ENCODE data around the gene UCN3.

The UCN3 gene, protein sequence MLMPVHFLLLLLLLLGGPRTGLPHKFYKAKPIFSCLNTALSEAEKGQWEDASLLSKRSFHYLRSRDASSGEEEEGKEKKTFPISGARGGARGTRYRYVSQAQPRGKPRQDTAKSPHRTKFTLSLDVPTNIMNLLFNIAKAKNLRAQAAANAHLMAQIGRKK

DNA sequence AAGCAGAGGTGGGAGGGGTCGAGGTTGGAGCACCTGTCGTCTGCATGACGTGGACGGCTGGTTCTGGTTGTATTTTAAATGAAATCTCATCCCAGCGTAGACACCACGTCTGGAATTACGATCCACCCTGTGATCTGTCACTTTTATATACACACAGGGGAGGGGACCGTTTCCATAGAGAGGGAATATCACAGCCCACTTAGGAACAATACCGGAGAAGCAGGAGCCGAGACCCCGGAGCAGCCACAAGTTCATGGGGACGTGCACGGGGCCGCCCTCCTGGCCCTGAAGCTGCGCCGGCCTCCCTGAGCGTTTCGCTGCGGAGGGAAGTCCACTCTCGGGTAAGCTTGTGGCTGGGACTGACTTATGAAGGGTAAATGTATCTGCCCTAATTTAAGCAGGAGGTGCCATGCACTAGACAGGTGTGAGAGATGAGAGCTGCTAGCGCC is at the start of gene UCN3:
TSS of gene UCN3 (plus strand) at position 77 of the 449 bp plus-strand sequence. CDS start 8,755 bp downstream, outside the sequence.
- DNase-seq (ENCODE audit: low read depth in 2 of 2) = no peak

DNA sequence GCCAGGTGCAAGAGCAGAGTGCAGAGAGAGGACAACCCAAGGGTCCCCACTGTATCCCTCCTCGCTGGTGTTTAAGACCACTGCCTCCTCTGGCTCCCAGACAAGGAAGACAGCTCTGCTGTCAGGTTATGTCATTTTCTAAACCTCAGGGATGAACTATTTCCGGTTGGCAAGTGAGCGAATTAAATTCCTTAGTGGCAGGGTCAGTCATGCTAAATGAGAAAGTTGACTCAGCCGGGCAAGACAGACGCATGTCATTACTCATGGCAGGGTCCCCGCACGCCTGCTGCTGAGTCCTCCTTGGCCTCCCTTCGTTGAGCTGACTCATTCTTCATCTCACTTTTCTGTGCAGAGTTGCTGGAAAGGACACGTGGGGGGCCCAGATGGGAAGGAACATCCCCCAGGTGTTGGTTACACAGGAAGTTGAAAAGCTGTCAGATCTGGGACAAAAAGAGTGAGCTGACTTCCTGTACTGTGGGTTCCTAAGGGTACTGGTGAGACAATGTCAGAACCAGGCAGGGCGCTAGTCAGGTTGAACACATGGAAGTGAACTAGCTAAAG is 47.1 kb upstream of the UCN3 start:
- peak; percentile 71 to 74 for DNase-seq (ENCODE audit: low read depth in 2 of 2)

DNA sequence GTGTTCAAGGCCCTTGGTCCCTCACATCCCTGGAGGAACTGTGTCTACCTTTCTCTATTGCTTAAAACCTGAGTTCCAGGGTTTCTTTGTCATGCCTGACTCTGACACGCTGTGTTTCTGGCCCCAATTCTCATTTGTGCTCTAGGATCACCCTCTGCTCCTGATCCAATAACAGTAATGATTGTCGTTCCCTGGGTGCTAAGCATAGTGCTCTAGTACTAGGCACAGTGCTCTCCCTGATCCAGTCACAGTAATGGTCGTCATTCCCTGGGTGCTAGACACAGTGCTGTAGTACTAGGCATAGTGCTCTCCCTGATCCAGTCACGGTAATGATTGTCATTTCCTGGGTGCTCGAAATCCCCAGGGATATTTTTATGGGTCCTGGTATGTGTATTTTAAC is 46.6 kb upstream of the UCN3 start:
- DNase-seq (ENCODE audit: low read depth in 2 of 2) = no peak

DNA sequence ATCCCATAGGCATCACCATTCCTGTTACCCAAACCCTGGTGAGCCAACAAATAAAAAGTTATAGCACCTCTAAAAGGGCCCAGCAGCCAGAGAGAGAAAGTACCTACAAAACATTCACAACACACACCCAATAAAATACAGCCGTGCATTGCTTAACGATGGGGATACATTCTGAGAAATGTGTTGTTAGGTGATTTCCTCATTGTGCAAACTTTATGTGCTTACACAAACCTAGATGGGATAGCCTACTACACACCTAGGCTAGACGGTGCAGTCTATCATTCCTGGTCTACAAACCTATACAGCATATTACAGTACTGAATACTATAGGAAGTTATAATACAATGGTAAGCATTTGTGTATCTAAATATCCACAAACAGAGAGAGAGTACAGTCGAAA is 44.9 kb upstream of the UCN3 start:
- DNase-seq (ENCODE audit: low read depth in 2 of 2) = no peak

DNA sequence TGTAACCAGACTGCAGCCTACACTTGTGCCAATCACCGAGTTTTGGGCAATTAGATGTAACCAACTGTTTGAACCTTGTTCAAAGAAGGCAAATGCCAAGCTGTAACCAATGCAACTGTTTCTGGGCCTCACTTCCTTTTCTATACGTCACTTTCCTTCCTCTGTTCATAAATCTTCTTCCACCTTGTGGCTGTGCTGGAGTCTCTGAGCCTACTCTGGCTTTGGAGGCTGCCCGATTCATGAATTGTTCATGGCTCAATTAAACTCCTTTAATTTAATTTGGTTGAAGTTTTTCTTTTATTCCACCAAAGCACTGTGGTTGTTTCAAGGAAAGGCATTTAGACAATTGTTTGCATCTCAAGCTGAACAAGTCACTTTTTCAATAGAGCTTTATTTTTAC is 43.5 kb upstream of the UCN3 start:
- no peak for DNase-seq (ENCODE audit: low read depth in 2 of 2)

DNA sequence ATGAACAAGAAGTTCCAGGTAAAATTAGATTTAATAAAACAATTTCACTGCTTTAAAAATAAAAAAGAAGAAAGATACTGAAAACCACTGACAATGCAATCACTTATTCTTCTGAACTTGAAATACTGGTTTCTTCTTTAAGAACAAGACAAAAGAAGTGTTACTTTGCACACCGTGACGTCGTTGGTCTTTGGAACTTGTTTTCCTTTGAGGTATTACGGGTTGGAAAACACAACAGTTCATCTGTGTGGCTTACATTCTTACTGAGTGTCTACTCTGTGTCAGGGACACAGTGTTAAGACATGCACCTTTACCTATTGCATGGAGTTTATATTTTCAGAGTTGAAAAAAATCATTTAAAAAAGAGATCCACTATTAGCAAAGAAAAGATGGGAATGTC is 41.3 kb upstream of the UCN3 start:
- DNase-seq (ENCODE audit: low read depth in 2 of 2) = no peak

DNA sequence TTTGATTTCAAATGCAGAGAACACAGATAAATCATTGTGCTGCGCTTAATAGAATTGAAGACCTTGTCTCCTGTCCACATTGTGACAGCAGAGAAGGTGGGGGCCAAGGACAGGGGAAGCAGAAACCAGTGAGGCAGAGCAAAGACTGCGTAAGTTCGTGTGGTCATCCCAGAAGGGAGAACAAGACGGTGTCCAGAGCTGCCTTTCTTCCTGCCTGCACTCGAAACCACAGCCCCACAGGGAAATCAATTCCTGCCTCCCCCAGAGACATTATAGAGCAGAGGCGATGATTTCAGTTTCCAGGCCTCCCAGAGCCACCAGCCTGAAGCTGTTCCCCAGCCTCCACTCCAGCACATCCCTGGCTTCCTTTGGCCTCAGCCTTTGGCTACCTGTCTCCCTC is 39.7 kb upstream of the UCN3 start:
- no peak for DNase-seq (ENCODE audit: low read depth in 2 of 2)

DNA sequence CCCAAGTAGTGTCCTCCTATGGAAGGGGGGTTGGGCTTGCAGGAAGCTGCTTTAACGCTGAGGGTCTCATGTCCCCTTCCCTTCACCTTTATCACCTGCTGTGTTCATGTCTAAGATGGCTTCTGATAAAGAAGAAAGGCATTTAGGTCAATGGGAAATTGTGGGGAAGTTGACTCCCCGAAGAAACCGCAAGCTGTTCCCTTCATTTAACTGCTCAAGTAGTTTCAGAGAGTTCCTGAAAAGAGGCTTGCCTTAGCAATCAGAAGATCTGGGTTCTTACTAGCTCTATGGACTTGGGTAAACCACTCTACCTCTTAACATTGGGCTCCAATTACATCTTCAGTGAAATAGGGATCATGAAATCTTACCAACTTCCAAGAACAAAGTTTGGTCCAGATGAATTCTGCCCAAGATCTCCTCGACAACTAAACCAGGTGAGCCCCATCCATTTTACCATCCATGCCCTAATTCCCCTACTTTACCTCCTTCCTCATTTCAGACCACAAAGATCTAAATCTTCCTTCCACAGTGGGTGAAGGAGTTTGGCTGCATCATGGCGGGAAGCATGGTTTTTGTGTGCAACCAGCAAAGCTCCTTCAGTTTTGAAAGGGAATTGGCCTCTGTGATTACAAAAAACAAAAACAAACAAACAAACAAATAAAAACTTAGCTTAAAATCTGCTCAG is 30.4 kb upstream of the UCN3 start:
- no peak for DNase-seq (ENCODE audit: low read depth in 2 of 2)

DNA sequence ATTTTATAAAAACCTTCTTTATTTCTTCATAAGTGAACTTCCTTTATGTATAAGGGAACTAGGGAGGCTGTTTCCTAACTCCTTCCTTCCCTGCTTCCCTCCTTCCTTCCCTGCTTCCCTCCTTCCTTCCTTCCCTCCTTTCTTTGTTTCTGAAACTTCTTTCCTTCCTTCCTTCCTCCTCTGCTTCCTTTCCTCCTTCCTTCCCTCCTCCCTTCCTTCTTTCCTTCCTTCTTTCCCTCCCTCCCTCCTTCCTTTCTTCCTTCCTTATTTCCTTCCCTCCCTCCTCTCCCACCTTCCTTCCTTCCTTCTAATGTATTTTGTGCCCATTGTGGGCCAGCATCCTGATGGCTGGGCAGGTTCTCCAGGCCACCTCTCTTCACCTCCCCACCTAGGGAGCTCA is 26.8 kb upstream of the UCN3 start:
- DNase-seq (ENCODE audit: low read depth in 2 of 2) = no peak

DNA sequence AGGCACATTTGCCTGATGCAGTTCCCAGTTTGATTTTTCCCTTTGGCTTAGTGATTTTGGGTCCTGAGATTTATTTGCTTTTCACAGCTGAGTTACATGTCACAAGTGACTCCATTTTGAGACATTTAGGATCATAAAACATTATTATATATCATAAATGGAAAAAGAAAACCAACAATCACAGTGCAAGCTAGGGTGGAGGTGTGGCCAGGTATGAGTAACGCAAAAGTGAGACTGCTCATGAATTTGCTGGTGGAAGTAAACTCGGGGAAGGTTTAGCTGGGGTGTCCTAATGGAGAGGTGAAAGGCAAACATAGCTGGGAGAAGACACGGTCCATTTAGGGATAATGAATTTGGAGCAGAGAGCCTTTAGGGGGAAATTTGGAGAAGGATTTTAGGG is 21.7 kb upstream of the UCN3 start:
- DNase-seq (ENCODE audit: low read depth in 2 of 2) = no peak

DNA sequence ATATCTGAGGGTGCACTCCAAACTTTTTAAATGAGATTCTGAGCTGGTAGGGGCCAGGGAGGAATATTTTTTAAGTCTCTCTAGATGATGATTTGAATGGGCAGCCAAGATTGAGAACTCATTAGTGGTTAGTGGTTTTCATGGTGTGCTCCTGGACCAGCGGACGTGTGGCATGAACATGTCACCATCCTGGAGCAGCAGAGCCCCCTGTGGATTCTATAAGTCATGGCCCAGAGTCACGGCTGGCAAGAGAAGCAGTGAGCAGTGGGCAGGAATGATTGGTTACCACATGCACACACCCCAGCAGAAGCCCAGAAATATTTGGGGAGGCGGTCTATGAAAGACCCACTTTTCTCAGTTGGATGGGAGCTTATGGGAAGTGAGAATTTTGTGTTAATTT is 21.2 kb upstream of the UCN3 start:
- no peak for DNase-seq (ENCODE audit: low read depth in 2 of 2)

DNA sequence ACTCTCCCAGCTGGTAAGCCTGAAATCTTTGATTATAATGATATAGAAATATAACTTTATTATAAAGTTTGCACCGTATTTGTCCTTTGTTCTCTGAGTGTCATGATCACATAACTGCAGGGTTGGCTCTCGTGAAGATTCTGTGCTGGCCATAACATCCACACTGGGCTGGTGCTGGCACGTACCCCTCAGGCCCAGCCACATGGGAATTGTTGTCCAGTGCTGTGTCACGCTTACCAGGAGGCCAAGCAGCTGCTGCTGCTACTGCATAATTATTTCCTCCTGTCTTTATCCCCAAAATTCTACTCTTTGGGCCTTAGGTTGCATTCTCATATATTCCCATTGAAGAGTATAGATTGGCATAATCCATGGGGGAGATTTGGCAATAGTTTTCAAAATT is 20.8 kb upstream of the UCN3 start:
- DNase-seq (ENCODE audit: low read depth in 2 of 2) = no peak

DNA sequence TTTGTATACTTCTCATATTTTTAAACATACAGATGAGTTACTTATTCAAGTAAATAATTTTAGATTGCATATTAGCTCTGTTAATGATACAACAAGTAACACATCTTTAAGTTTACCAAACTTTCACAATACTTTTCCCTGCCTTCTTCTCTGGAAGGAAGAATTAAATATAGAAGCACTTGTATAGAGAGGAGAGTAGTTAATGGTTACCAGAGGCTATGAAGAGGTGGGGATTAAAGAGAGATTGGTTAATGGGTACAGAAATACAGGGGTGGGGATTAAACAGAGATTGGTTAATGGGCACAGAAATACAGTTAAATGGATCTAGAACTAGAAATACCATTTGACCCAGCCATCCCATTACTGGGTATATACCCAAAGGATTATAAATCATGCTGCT is 20.0 kb upstream of the UCN3 start:
- DNase-seq (ENCODE audit: low read depth in 2 of 2) = no peak

DNA sequence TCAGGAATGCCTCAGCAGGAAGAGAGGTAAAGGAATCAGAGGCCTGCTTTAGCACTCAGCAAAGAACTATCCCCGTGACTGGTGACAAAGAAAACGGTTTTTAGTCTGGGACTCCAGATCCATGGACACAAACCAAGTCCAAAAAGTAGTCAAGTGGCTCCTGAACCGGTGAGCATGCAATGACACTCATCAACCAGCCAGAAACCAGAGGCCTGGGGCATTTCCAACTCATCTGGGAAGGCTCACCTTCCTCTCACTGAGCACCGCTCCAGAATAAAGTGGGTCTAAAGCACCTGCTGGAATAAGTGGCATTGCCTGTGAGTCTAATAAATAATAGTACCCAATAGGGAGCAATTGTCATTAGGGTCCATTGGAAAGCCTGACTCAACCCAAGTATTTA is 17.9 kb upstream of the UCN3 start:
- no peak for DNase-seq (ENCODE audit: low read depth in 2 of 2)

DNA sequence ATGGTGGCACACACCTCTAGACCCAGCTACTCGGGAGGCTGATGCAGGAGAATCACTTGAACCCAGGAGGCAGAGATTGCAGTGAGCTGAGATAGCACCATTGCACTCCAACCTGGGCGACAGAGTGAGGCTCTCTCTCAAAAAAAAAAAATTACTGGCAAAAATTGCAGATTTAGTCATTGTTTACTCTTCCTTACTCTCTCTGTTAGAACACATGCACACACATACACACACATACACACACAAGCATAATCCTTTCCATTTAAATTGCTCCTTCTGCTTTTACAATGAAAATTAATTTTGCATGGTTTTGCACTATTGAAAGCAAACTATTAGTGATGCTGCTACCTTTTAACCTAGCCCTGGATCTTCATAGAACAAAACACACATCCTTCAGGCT is 15.4 kb upstream of the UCN3 start:
- DNase-seq (ENCODE audit: low read depth in 2 of 2) = no peak

DNA sequence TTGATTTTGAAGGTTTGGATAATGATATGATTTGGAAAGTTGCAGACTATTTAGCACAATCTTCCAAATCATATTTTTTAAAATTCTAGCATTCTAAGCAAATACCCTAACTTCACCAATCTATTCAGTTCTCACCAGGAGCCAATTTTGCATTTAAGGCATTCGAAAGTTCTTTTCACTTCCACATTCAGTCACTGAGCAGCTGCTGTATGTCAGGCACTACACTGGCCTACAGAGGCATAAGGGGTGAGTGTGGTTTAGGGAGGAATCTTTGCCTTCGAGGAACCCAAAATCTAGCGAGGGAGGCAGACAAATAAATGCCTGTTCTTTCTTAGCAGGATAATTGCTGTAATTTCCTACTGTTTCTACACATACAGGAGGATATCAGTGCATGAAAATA is 10.7 kb upstream of the UCN3 start:
- DNase-seq (ENCODE audit: low read depth in 2 of 2) = no peak

DNA sequence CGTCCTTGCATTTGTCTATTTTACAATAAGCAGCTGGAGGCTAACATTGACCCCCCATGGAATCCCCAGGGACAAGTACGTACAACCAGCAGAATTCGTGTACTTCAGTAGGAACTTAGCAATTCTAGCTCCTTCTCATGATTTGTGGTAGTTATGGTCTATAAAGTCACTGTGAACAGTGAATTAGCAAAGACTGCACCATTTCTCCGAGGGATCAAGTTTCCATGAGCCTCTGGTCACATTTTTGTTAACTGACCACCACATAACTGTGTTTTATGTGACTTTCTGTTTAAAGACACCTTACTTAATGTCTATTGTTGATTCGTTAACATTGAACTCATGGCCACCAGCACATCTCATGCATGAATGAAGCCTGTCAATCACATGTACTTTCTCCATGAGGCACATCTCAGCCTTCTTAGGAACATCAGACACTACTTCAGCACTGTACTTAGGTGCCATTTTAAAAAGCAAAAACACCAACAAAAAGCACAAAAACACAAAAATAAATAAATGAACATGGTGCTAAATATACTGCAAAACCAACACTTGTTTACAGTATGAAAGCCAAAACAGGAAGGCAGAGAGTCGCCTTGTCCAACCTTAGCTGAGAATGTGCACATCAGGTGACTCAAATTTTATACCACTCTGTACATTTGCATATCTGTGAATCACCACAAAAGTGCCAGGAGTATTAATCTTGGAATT is 9.0 kb upstream of the UCN3 start:
- no peak for DNase-seq (ENCODE audit: low read depth in 2 of 2)

DNA sequence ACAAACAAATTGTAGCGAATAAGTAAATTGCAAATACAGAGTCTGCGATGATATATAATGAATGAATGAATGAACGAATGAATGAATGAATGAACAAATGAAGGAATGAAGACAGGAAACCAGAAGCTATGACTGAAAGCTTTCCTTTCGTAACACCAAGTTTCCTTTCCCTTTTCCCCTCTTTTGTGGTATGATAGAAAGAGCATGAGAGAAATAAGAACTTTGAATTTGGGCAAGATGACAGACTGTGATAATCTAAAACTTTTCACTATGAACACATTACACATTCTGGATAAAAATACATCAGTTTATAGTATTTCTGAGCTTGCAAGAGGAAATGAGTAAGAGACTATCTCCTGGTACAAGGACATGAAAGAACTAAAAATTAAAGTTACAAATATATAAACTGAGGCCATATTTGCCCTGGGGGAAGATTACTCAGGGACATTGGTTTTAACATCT is 8.4 kb upstream of the UCN3 start:
- DNase-seq (ENCODE audit: low read depth in 2 of 2) = no peak

DNA sequence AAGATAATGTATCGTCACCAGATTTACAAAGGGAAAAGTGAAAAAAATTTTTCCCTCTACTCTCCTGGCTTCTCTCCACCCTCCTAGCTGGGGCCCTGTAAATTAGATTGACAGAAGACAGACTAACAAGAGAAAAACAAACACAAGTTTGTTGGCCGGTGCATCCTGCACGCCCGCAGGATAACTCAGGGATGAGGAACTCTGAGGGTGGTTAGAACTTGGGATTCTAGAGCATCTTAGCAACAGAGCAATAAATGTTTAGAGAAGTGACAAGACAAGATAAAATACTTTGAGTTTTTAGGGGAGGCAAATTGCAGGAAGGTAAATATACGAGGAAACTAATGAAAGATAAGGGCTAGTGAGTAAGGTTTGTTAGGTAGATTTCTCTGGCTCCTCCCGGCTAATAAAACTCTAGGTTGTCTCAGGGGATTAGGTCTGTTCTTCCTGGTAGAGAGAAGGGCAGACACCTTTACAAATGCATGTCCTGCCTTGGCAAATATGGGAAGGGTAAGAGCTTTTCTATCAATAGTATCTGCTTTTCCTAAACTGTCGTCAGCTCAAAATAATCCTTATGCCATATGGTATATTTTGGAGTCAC is 4.3 kb upstream of the UCN3 start:
- no peak for DNase-seq (ENCODE audit: low read depth in 2 of 2)

DNA sequence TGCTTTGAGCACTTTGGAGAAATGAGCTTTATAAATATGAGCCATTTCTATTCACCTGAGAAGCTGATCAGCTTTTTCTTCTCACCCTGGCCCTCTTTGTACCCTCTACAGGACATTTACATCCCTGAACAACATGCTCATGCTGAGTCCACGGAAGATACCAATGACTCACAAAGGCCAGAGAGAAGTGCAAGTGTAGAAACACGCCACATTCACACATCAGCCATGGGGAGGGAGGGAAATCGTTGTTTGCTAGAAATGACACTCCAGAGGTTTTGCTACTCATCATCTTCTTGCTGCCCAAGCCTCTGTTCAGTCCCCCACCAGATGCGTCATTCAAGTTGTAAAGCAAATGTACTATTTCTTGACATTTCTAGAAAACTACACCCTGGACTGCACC is 2.8 kb upstream of the UCN3 start:
- DNase-seq (ENCODE audit: low read depth in 2 of 2) = no peak

DNA sequence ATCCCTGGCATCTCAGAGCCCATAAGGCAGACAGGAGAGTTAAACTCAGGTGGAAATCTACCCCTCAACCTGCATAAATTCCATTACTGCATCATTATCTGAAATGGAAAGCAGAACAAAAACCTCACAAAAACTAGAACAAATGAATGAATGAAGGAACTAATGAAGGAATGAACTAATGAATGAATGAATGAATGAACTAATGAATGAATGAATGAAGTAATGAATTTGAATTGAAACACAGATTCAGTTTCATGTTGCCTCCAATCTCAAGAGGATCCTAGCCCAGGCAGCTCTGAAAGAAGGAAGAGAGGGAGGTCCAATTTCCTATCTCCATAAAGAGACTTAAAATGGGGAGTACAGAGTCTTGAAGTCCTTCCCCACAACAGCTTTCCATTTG is 1.9 kb upstream of the UCN3 start:
- DNase-seq (ENCODE audit: low read depth in 2 of 2) = no peak

DNA sequence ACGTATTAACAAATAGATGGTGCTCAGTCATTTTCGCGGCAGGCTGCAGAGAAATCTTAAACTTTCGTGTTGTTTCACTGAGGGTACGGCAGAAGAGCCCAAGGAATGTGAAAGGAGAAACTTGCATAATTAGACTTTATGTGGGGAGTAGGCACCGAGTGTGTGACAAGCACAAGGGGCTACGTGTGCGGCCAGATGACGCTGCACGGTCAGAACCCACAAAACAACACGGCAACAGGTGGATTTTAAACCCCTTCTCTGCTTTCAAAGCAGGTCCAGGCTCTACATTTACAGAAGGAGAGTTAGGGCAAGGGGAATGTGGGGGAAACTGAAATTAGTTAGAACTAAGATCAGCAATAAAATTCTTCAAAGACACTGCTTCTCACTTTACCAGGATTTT is 392 bp upstream of the UCN3 start:
- no peak for DNase-seq (ENCODE audit: low read depth in 2 of 2)

DNA sequence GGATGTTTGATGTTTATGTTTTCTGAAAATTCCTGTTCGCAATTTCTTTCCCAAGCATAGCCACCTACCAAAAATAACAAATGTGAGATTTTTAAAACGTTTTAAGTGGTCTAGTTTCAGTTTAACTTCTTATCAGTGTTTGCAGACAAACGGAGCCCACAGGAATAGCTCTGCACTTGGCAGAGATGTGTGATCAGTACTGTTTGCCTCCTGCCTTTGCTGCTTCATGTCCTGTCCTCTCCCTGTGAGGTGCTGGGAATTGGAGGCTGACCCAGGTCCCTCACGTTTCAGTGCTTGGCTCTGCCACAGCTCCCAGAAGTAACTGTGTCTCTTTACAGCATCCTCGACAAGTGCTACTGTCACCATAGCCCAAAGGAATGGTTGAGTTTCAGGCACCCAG is 1.2 kb downstream of the UCN3 start:
- no peak for DNase-seq (ENCODE audit: low read depth in 2 of 2)

Data from stimulated activated CD4-positive, alpha-beta T cell treated with anti-CD3 and anti-CD28 coated beads, Interleukin-12 subunit alpha, Interleukin-12 subunit beta, amount 100 ng/mL, for 24 hours (primary cell).